ENCODE measurements around the gene B9D1.

The B9D1 gene

GRCh38 chr17:19380481-19381301 lies 18.2 kb upstream of the B9D1 start:
- DNase-seq, result no peak
- Histone ChIP-seq H3K9me3 (ENCODE audit: control extremely low read depth in 1 of 5, control insufficient read depth in 4 of 5, insufficient read depth in 2 of 5, low read depth in 1 of 5, low read length in 4 of 5) (no peaks in the 10 kb centered on the region), H3K27me3 (replicated peaks in 2 of 5; ENCODE audit: control insufficient read depth in 4 of 5, insufficient read depth in 5 of 5, low read length in 4 of 5) (no peaks in the 10 kb centered on the region), H3K36me3 (ENCODE audit: control insufficient read depth in 4 of 4, insufficient read depth in 4 of 4, low read length in 3 of 4) (peaks cover 10 to 42% (median 21%) of the 10 kb centered on the region in 4 experiments), H3K4me1 (ENCODE audit: control extremely low read depth in 1 of 4, control insufficient read depth in 4 of 4, insufficient read depth in 4 of 4, low read length in 3 of 4) (peaks cover 8 to 37% (median 32%) of the 10 kb centered on the region in 4 experiments), H3K4me3 (ENCODE audit: control insufficient read depth in 1 of 7, extremely low read depth in 1 of 7, insufficient read depth in 4 of 7, low read depth in 2 of 7, low read length in 6 of 7) (no peak overlapping the region), H3K27ac (ENCODE audit: insufficient read depth in 1 of 2, low read depth in 1 of 2, low read length in 2 of 2, poor library complexity in 1 of 2, severe bottlenecking in 2 of 2) (no peak overlapping the region)
- CTCF ChIA-PET, result interaction anchor here (1.1 to 2.3 kb wide), 3 partner anchors 10 to 33 kb away, joined by 3 to 8 read pairs (median 3); partner anchors contain the start of gene B9D1
- WGBS (ENCODE audit: insufficient coverage), result 97% methylated on average over 28 of the region's 29 CpGs
- POLR2A ChIA-PET, result no interaction called here

- POLR2A ChIA-PET, result no interaction called here
- peaks cover 6 to 25% (median 21%) of the 10 kb centered on the region in 4 experiments for H3K4me1 ChIP-seq (ENCODE audit: control extremely low read depth in 1 of 4, control insufficient read depth in 4 of 4, insufficient read depth in 4 of 4, low read length in 3 of 4)
- no peak for DNase-seq
- H3K27me3 ChIP-seq (replicated peaks in 2 of 5; ENCODE audit: control insufficient read depth in 4 of 5, insufficient read depth in 5 of 5, low read length in 4 of 5), result no peaks in the 10 kb centered on the region
- CTCF ChIA-PET, result interaction anchor here (0.6 to 2.3 kb wide), 3 partner anchors 14 to 509 kb away, joined by 3 to 8 read pairs (median 3); partner anchors contain the start of gene B9D1
- H3K4me3 ChIP-seq (ENCODE audit: control insufficient read depth in 1 of 7, extremely low read depth in 1 of 7, insufficient read depth in 4 of 7, low read depth in 2 of 7, low read length in 6 of 7), result peak overlapping the region in 6 of 7 experiments; percentile 25 to 98 (median 90)
- no peak overlapping the region for H3K27ac ChIP-seq (ENCODE audit: insufficient read depth in 1 of 2, low read depth in 1 of 2, low read length in 2 of 2, poor library complexity in 1 of 2, severe bottlenecking in 2 of 2)
- 92% methylated on average over 10 of the region's 13 CpGs for WGBS (ENCODE audit: insufficient coverage)
- H3K36me3 ChIP-seq (ENCODE audit: control insufficient read depth in 4 of 4, insufficient read depth in 4 of 4, low read length in 3 of 4), result peaks cover 10 to 42% (median 21%) of the 10 kb centered on the region in 4 experiments
- H3K9me3 ChIP-seq (ENCODE audit: control extremely low read depth in 1 of 5, control insufficient read depth in 4 of 5, insufficient read depth in 2 of 5, low read depth in 1 of 5, low read length in 4 of 5), result no peaks in the 10 kb centered on the region
These were observed 17.0 kb upstream of the B9D1 start for GRCh38 chr17:19379361-19380065.

- no peak for DNase-seq
- H3K27ac ChIP-seq (ENCODE audit: insufficient read depth in 1 of 2, low read depth in 1 of 2, low read length in 2 of 2, poor library complexity in 1 of 2, severe bottlenecking in 2 of 2), result peak within 1 kb of the TSS; percentile 25 to 84
- peaks cover 0 to 4% (median 1%) of the 10 kb centered on the region in 5 experiments for H3K27me3 ChIP-seq (replicated peaks in 2 of 5; ENCODE audit: control insufficient read depth in 4 of 5, insufficient read depth in 5 of 5, low read length in 4 of 5)
- no peaks in the 10 kb centered on the region for H3K9me3 ChIP-seq (ENCODE audit: control extremely low read depth in 1 of 5, control insufficient read depth in 4 of 5, insufficient read depth in 2 of 5, low read depth in 1 of 5, low read length in 4 of 5)
- CTCF ChIA-PET, result interaction anchor here (0.7 to 2.3 kb wide), 12 partner anchors 9 to 73 kb away, joined by 3 to 8 read pairs (median 4); partner anchors contain the start of gene B9D1
- peaks cover 6 to 19% (median 14%) of the 10 kb centered on the region in 4 experiments for H3K4me1 ChIP-seq (ENCODE audit: control extremely low read depth in 1 of 4, control insufficient read depth in 4 of 4, insufficient read depth in 4 of 4, low read length in 3 of 4)
- POLR2A ChIA-PET, result interaction anchor here (1.0 kb wide), 1 partner anchor 10 kb away, joined by 9 read pairs; no protein-coding TSS in a partner anchor
- WGBS (ENCODE audit: insufficient coverage), result 19% methylated on average over 56 of the region's 69 CpGs
- H3K4me3 ChIP-seq (ENCODE audit: control insufficient read depth in 1 of 7, extremely low read depth in 1 of 7, insufficient read depth in 4 of 7, low read depth in 2 of 7, low read length in 6 of 7), result peak within 1 kb of the TSS; percentile 78 to 98 (median 90)
- peaks cover 7 to 37% (median 21%) of the 10 kb centered on the region in 4 experiments for H3K36me3 ChIP-seq (ENCODE audit: control insufficient read depth in 4 of 4, insufficient read depth in 4 of 4, low read length in 3 of 4)
These were observed 16.2 kb upstream of the B9D1 start, which contains the start of gene MAPK7 for GRCh38 chr17:19378416-19379360. Gene MAPK7, plus strand, starts transcription at chr17:19378498. Its CDS starts 403 bp downstream, at chr17:19378901.

GRCh38 chr17:19377602-19378415 lies 15.3 kb upstream of the B9D1 start:
- Histone ChIP-seq H3K4me3 (ENCODE audit: control insufficient read depth in 1 of 7, extremely low read depth in 1 of 7, insufficient read depth in 4 of 7, low read depth in 2 of 7, low read length in 6 of 7) (peak overlapping the region; percentile 78 to 98 (median 90)), H3K36me3 (ENCODE audit: control insufficient read depth in 4 of 4, insufficient read depth in 4 of 4, low read length in 3 of 4) (peaks cover 2 to 30% (median 17%) of the 10 kb centered on the region in 4 experiments), H3K4me1 (ENCODE audit: control extremely low read depth in 1 of 4, control insufficient read depth in 4 of 4, insufficient read depth in 4 of 4, low read length in 3 of 4) (peaks cover 6 to 21% (median 17%) of the 10 kb centered on the region in 4 experiments), H3K27me3 (replicated peaks in 2 of 5; ENCODE audit: control insufficient read depth in 4 of 5, insufficient read depth in 5 of 5, low read length in 4 of 5) (peaks cover 0 to 6% (median 2%) of the 10 kb centered on the region in 5 experiments), H3K27ac (ENCODE audit: insufficient read depth in 1 of 2, low read depth in 1 of 2, low read length in 2 of 2, poor library complexity in 1 of 2, severe bottlenecking in 2 of 2) (peak overlapping the region; percentile 25 to 84), H3K9me3 (ENCODE audit: control extremely low read depth in 1 of 5, control insufficient read depth in 4 of 5, insufficient read depth in 2 of 5, low read depth in 1 of 5, low read length in 4 of 5) (no peaks in the 10 kb centered on the region)
- ChIA-PET CTCF (interaction anchor here (0.7 to 2.0 kb wide), 11 partner anchors 9 to 72 kb away, joined by 3 to 8 read pairs (median 4); partner anchors contain the start of gene B9D1), POLR2A (interaction anchor here (1.0 kb wide), 2 partner anchors 11 to 156 kb away, joined by 3 to 9 read pairs; no protein-coding TSS in a partner anchor)
- under 1% methylated on average over 63 of the region's 67 CpGs for WGBS (ENCODE audit: insufficient coverage)
- DNase-seq, result peak; percentile 97 to 99 (median 99)

GRCh38 chr17:19376811-19377210 lies 14.3 kb upstream of the B9D1 start:
- POLR2A ChIA-PET, result no interaction called here
- peak overlapping the region in 6 of 7 experiments; percentile 83 to 98 (median 90) for H3K4me3 ChIP-seq (ENCODE audit: control insufficient read depth in 1 of 7, extremely low read depth in 1 of 7, insufficient read depth in 4 of 7, low read depth in 2 of 7, low read length in 6 of 7)

More at GRCh38 chr17:19376811-19377210, 14.3 kb upstream of the B9D1 start:
- peak overlapping the region in 1 of 2 experiments; percentile 84 for H3K27ac ChIP-seq (ENCODE audit: insufficient read depth in 1 of 2, low read depth in 1 of 2, low read length in 2 of 2, poor library complexity in 1 of 2, severe bottlenecking in 2 of 2)
- WGBS (ENCODE audit: insufficient coverage), result no CpG with 5 or more reads among the region's 2 CpGs
- peaks cover 6 to 30% (median 27%) of the 10 kb centered on the region in 4 experiments for H3K4me1 ChIP-seq (ENCODE audit: control extremely low read depth in 1 of 4, control insufficient read depth in 4 of 4, insufficient read depth in 4 of 4, low read length in 3 of 4)
- no peak for DNase-seq
- no peaks in the 10 kb centered on the region for H3K9me3 ChIP-seq (ENCODE audit: control extremely low read depth in 1 of 5, control insufficient read depth in 4 of 5, insufficient read depth in 2 of 5, low read depth in 1 of 5, low read length in 4 of 5)
- CTCF ChIA-PET, result interaction anchor here (1.8 kb wide), 1 partner anchor 8 kb away, joined by 8 read pairs; no protein-coding TSS in a partner anchor
- peaks cover 0 to 22% (median 14%) of the 10 kb centered on the region in 4 experiments for H3K36me3 ChIP-seq (ENCODE audit: control insufficient read depth in 4 of 4, insufficient read depth in 4 of 4, low read length in 3 of 4)
- H3K27me3 ChIP-seq (replicated peaks in 2 of 5; ENCODE audit: control insufficient read depth in 4 of 5, insufficient read depth in 5 of 5, low read length in 4 of 5), result peaks cover 0 to 6% (median 4%) of the 10 kb centered on the region in 5 experiments

Measured in common myeloid progenitor, CD34-positive (primary cell).